Hepatocyte (in vitro differentiated cells): Measurements from ENCODE around the gene BEND7. TPM values are rescaled to one million over a fixed set of nuclear protein-coding genes. Genes with fewer than 3 reads are reported as not detected.
A peak's percentile ranks its signal among the peaks of the same experiment; 100 is the strongest.

Source experiments
- DNase-seq: peaks from one replicate; pipeline ENCODE4 v3.0.0-alpha.2; 2016; ENCODE audit warnings: low spot score
- H2AFZ ChIP-seq: fragments of 200-600 bp; sonication (generic); 2 replicates; pipeline ENCODE4 v1.6.0; 2016; ENCODE audit warnings: antibody characterized with exemption, mild to moderate bottlenecking
- H3K27ac ChIP-seq: fragments of 200-600 bp; sonication (generic); 2 replicates; pipeline ENCODE4 v1.5.1; 2016; ENCODE audit warnings: mild to moderate bottlenecking
- H3K27me3 ChIP-seq: fragments of 200-600 bp; sonication (generic); 2 replicates; pipeline ENCODE4 v1.6.1; 2016
- H3K36me3 ChIP-seq: fragments of 200-600 bp; sonication (generic); replicated peaks from 2 replicates; pipeline ENCODE4 v1.5.1; 2016; ENCODE audit warnings: low read depth; ENCODE audit not compliant: insufficient read depth
- H3K4me1 ChIP-seq: fragments of 200-600 bp; sonication (generic); 2 replicates; pipeline ENCODE4 v1.5.1; 2016; ENCODE audit warnings: mild to moderate bottlenecking, moderate library complexity; ENCODE audit not compliant: insufficient read depth
- H3K4me2 ChIP-seq: fragments of 200-600 bp; sonication (generic); 2 replicates; pipeline ENCODE4 v1.6.0; 2016
- H3K4me3 ChIP-seq: fragments of 200-600 bp; sonication (generic); 2 replicates; pipeline ENCODE4 v1.5.1; 2016; ENCODE audit warnings: mild to moderate bottlenecking
- H3K79me2 ChIP-seq: fragments of 200-600 bp; sonication (generic); 2 replicates; pipeline ENCODE4 v1.6.0; 2017; ENCODE audit warnings: mild to moderate bottlenecking
- H3K9me2 ChIP-seq: fragments of 200-600 bp; sonication (generic); replicated peaks from 2 replicates; pipeline ENCODE4 v1.6.0; 2017; ENCODE audit warnings: mild to moderate bottlenecking; ENCODE audit not compliant: insufficient read depth
- H3K9me3 ChIP-seq: fragments of 200-600 bp; sonication (generic); 2 replicates; pipeline ENCODE4 v1.5.1; 2016; ENCODE audit warnings: low read depth, mild to moderate bottlenecking
- H4K20me1 ChIP-seq: fragments of 200-600 bp; sonication (generic); 2 replicates; pipeline ENCODE4 v1.6.0; 2016; ENCODE audit warnings: mild to moderate bottlenecking; ENCODE audit not compliant: insufficient read depth, poor library complexity, severe bottlenecking
- EZH2 ChIP-seq: fragments of 200-600 bp; sonication (generic); IDR thresholded peaks from 2 replicates; pipeline ENCODE4 v1.6.1; 2016; ENCODE audit warnings: antibody characterized with exemption, mild to moderate bottlenecking, borderline replicate concordance
- EZH2phosphoT487 ChIP-seq: fragments of 200-600 bp; sonication (generic); IDR thresholded peaks from one replicate; pipeline ENCODE4 v1.6.1; 2018; ENCODE audit warnings: antibody characterized with exemption, mild to moderate bottlenecking, low read depth, moderate library complexity; ENCODE audit not compliant: unreplicated experiment, severe bottlenecking
- WGBS: methylation state at CpG from one replicate; pipeline ENCODE4 v1.1.6; 2016; ENCODE audit warnings: low lambda C conversion rate; ENCODE audit errors: missing lambda C conversion rate; 5-methylcytosine and 5-hydroxymethylcytosine counted together
- polyA plus RNA-seq: library from polyadenylated mRNA; unstranded; fragments of >200 nt; fragmentation: Nextera tagmentation; extraction: Ambion mirVana; gene quantifications from 2 replicates; pipeline ENCODE4 v1.2.1, GENCODE V29; 2016
- total RNA-seq: library from RNA; depleted of rRNA; stranded (reverse); fragments of >200 nt; gene quantifications from 2 replicates; pipeline ENCODE4 v1.2.3, GENCODE V29; 2014
- TF ChIP-seq, protein P1 (sequence below): fragments of 200-600 bp; sonication (generic); IDR thresholded peaks from 2 replicates; pipeline ENCODE4 v1.5.1; 2016; ENCODE audit warnings: antibody characterized with exemption, mild to moderate bottlenecking; ENCODE audit not compliant: poor library complexity

BEND7 gene
- total and polyA plus RNA-seq, 2 experiments from 2014 or later: 7.6 to 8.2 TPM

DNA sequence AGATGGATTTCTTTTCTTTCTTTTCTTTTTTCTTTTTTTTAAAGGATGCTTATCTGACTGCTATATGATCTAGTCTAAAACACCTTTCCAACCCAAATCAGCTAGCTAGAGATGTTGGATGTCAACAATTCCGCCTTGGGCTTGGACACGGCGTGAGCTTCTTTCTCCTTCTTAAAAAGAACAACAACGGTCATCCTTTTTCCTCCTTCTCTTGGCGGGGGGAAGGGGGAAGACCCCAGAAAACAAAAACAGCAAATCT is 1.0 kb downstream of the BEND7 start:
- 5% methylated on average over 5 of the region's 5 CpGs for WGBS
- peak overlapping the region; percentile 23 for H3K27ac ChIP-seq

DNA sequence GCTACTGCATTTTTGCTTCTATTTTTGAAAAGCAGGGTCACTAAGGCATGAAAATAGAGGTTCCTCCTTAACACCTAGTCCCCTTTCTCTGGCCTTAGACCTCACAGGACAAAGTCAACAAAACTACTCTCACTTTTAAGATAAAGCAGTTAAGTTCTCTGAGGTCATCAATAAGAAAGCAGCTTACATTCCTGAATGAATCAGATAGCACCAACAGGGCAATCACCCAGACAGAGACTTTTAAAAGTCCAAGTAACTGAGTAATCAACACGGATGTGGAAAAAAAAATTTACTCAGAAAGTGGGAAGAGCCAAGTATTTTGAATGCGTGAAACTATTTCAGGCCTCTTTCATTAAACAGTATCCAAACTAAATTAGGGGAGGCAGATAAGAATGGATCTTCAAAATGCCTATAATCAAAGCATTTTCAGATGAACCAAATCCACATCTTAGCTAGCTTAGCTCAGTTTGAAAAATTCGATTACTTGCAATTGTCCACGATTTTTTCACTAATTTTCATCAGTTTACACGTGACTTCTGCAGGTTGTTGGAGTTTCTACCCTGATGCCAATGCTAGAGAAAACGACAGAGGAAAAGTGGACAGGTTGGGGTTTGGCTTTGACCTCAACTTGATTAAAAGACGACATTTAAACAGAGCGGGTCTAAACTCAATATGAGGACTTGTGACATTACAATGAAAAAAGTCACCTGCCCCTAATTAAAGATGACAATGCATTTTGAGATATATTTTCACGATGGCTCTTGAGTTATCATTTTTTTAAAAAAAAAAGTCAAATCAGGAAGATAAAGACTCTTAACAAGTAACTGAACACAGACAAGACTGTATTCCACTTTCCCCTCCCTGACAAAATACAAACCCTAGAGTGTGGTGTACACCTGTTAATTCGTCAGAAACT is 1.6 kb downstream of the BEND7 start:
- peaks cover 4% of the 10 kb centered on the region for H3K4me1 ChIP-seq
- no peaks in the 10 kb centered on the region for H3K9me2 ChIP-seq
- no peaks in the 10 kb centered on the region for H4K20me1 ChIP-seq
- H3K9me3 ChIP-seq: no peaks in the 10 kb centered on the region
- H3K4me3 ChIP-seq: peak overlapping the region; percentile 11
- H3K4me2 ChIP-seq: peak overlapping the region; percentile 84
- TF ChIP-seq EZH2 (no peak), EZH2phosphoT487 (peak; percentile 52)
- TF ChIP-seq, protein P1, sequence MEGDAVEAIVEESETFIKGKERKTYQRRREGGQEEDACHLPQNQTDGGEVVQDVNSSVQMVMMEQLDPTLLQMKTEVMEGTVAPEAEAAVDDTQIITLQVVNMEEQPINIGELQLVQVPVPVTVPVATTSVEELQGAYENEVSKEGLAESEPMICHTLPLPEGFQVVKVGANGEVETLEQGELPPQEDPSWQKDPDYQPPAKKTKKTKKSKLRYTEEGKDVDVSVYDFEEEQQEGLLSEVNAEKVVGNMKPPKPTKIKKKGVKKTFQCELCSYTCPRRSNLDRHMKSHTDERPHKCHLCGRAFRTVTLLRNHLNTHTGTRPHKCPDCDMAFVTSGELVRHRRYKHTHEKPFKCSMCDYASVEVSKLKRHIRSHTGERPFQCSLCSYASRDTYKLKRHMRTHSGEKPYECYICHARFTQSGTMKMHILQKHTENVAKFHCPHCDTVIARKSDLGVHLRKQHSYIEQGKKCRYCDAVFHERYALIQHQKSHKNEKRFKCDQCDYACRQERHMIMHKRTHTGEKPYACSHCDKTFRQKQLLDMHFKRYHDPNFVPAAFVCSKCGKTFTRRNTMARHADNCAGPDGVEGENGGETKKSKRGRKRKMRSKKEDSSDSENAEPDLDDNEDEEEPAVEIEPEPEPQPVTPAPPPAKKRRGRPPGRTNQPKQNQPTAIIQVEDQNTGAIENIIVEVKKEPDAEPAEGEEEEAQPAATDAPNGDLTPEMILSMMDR: no peak
- peak; percentile 55 for DNase-seq
- H3K79me2 ChIP-seq: peaks cover 4% of the 10 kb centered on the region
- H3K27me3 ChIP-seq: peaks cover 3% of the 10 kb centered on the region
- no peak overlapping the region for H2AFZ ChIP-seq
- no peaks in the 10 kb centered on the region for H3K36me3 ChIP-seq
- H3K27ac ChIP-seq: peak overlapping the region; percentile 23
- WGBS: 39% methylated on average over 10 of the region's 10 CpGs

More for the DNA sequence above, 1.0 kb downstream of the BEND7 start:
- Histone ChIP-seq H4K20me1 (no peaks in the 10 kb centered on the region), H3K4me2 (peak overlapping the region; percentile 84), H2AFZ (peak overlapping the region; percentile 44), H3K27me3 (peaks cover 3% of the 10 kb centered on the region), H3K4me1 (peaks cover 4% of the 10 kb centered on the region), H3K9me3 (no peaks in the 10 kb centered on the region), H3K36me3 (no peaks in the 10 kb centered on the region), H3K9me2 (no peaks in the 10 kb centered on the region), H3K79me2 (peaks cover 4% of the 10 kb centered on the region), H3K4me3 (peak overlapping the region; percentile 11)
- TF ChIP-seq EZH2: no peak
- TF ChIP-seq, protein P1: no peak
- no peak for TF ChIP-seq EZH2phosphoT487
- no peak for DNase-seq

DNA sequence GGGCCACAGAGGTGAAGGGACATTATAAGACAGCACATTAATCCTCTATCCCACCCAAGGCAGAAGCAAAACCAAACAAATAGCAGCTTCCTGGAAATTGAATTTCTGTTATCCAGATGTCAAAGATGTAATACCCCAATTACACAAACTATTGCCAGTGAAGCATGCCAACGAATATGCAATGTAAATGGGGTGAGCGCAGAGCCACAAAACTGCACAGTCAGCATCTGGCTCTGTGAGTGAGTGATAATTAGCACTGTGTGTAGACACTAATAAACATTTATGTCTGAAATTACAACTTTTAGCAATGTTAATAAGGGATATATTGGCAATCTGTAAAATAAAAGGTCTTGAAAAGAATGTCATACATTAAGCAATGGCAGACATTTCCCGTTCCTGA is 3.2 kb downstream of the BEND7 start:
- no peaks in the 10 kb centered on the region for H4K20me1 ChIP-seq
- 87% methylated on average over 3 of the region's 3 CpGs for WGBS
- H3K4me1 ChIP-seq: peaks cover 4% of the 10 kb centered on the region

More for the DNA sequence above, 3.2 kb downstream of the BEND7 start:
- Histone ChIP-seq H3K79me2 (peaks cover 4% of the 10 kb centered on the region), H2AFZ (no peak overlapping the region), H3K9me3 (no peaks in the 10 kb centered on the region), H3K27me3 (peaks cover 3% of the 10 kb centered on the region), H3K27ac (no peak overlapping the region), H3K36me3 (no peaks in the 10 kb centered on the region), H3K4me3 (no peak overlapping the region), H3K9me2 (no peaks in the 10 kb centered on the region), H3K4me2 (no peak overlapping the region)
- TF ChIP-seq EZH2phosphoT487 (no peak), EZH2 (no peak)
- TF ChIP-seq, protein P1: no peak
- no peak for DNase-seq
